T-helper 9 cell (primary cell): Measurements from ENCODE around the gene HRK.

ENCODE experiments used
- DNase-seq: peaks from one replicate; pipeline ENCODE4 v3.0.0-alpha.2; 2020

The HRK gene

DNA sequence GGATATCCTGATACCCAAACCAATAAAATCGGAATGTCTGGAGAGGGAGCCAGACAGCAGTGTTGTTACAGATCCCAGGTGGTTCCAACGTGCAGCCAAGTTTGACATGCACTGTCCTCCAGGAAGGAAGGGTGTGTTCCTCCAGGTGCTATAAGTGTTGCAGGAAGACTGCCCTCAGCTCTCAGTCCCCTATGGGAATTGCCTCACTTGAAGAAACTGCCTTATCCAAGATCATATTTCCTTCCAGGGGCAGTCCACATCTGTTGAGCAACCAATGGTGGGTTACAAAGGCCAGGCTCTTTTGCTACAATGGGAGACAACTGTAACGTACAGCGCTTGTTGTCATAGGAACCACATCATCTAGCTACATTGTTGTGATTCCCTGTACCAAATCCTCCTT lies 16.2 kb upstream of the HRK start:
- no peak for DNase-seq

DNA sequence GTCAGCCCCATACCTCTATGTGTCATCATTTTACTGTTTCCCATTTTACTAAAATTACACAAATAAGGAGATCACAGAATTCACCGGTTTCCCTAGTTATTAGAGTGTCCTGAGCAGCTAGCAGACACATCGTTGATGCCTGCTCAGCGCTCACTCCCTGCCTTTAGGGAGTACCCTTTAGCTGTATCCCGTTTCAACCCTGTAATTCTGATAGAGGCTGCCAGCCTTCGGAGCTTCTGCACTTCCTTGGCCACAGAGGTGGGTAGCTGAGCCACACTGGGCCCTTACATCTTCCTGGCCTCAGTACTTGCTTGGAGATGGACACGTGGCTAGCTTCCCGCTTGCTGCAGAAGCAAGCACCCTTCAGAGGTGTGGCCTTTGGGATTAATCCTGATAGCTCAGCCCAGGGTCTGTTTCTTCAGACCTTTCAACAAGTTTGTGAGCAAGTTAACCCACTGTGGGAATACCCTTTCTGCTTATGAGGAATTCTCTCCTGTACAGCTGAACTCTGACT lies 15.2 kb upstream of the HRK start:
- no peak for DNase-seq

DNA sequence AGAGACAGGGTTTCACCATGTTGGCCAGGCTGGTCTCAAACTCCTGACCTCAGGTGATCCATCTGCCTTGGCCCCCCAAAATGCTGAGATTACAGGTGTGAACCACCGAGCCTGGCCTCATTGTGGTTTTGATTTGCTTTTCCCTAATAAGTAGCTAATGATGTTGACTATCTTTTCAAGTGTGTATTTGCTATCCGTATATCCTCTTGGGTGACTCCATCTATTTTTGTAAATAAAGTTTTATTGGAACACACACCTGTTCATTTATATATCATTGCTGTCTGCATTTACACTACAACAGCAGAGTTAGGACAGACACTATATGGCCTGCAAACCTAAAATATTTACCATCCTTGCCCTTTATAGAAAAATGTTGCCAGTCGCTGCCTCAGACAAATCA lies 13.7 kb upstream of the HRK start:
- DNase-seq: no peak

- DNase-seq: no peak
Observed at GRCh38 chr12:116892349-116893140, 11.3 kb upstream of the HRK start.

DNA sequence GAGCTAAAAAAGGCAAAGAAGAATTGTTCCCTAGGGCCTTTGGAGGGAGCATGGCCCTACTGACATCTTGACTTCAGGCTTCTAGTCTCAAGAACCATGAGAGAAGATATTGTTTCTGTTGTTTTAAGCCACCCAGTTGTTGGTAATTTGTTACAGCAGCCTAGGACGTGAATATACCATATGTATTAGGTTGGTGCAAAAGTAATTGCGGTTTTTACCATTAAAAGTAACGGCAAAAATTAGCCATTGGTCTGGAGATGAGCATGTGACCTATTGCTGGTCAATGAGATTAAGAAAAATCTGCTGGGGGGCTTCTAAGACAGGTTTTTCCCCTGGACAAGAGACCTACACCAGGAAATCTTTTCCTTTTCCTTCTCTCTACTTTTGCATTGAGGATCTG lies 9.8 kb upstream of the HRK start:
- no peak for DNase-seq

GRCh38 chr12:116890330-116890729 lies 9.1 kb upstream of the HRK start:
- DNase-seq: no peak

- DNase-seq: no peak
Observed at GRCh38 chr12:116887897-116888296, 6.7 kb upstream of the HRK start.

DNA sequence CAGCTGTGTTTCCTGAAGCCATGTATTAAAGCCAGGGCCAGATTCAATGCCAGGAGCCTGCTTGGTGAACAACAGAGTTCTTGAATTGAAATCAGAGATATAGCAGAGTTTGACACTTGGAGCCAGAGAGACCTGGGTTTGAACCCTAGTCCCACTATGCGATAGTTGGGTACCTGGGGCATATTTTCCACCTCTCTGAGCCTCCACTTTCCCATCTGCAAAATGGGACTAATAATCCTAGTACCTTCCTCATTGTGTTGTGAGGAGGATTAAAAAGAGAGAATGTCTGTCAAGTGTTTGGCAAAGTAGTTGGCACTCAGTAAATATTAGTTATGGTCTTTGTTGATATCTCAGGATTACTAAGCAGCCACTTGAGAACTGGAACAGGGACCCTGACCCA lies 6.0 kb upstream of the HRK start:
- DNase-seq: no peak

GRCh38 chr12:116885491-116885890 lies 4.2 kb upstream of the HRK start:
- DNase-seq: no peak

DNA sequence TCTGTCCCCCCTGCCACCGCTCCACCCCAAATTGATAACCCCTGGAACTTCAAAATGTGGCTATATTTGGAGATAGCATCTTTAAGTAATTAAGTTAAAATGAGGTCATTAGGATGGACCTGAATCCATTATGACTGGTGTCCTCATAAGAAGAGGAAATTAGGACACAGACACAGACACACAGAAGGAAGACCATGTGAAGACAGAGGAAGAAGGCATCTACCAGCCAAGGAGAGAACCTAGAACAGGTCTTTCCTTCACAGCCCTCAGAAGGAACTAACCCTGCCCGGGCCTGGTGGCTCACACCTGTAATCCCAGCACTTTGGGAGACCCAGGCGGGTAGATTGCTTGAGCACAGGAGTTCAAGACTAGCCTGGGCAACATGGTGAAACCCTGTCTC lies 3.6 kb upstream of the HRK start:
- DNase-seq: no peak

DNA sequence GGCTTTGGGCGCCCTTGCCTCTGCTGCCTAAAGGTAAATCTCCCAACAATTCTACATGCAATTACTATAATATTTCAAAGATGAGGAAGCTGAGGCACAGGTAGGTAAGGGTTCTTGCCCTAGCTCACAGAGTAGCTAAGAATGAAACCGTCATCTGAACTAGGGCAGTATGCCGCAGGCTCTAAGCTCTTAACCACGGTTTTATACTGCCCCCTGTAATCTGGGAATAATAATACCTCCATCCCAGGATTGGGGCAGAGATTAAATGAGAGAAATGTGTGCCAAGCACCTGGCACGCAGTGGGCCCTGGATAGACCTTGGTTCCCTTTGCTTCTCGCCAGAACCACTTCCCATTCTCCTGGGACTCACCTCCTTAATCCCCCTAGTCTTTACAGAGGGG lies 1.5 kb upstream of the HRK start:
- no peak for DNase-seq

- DNase-seq: no peak
Observed at GRCh38 chr12:116881877-116882507, 751 bp upstream of the HRK start.

DNA sequence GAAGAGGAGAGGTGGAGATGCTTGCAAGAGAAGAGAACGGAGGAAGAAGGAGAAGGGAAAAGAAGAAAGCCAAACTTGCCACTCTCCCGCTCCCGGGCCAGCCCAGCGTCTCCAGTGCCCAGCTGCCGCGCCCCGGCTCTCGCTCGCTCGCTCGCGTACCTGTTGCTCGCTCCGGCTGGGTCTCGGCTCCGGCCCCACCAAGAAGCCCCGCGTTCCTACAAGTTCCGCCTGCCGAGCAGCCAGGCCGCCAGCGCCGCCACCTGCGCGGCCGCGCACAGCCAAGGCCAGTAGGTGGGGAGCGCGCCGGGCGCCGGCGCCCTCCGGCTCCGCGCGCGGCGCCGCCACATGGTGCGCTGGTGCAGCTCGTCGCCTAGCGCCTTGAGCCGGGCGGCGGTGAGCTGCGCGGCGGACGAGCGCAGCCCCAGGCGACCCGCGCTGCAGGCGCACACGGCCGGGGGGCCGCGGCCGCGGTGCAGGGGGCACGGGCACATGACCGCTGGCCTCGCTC lies 370 bp downstream of the HRK start:
- DNase-seq: no peak

GRCh38 chr12:116880213-116880816 lies 926 bp downstream of the HRK start:
- no peak for DNase-seq

DNA sequence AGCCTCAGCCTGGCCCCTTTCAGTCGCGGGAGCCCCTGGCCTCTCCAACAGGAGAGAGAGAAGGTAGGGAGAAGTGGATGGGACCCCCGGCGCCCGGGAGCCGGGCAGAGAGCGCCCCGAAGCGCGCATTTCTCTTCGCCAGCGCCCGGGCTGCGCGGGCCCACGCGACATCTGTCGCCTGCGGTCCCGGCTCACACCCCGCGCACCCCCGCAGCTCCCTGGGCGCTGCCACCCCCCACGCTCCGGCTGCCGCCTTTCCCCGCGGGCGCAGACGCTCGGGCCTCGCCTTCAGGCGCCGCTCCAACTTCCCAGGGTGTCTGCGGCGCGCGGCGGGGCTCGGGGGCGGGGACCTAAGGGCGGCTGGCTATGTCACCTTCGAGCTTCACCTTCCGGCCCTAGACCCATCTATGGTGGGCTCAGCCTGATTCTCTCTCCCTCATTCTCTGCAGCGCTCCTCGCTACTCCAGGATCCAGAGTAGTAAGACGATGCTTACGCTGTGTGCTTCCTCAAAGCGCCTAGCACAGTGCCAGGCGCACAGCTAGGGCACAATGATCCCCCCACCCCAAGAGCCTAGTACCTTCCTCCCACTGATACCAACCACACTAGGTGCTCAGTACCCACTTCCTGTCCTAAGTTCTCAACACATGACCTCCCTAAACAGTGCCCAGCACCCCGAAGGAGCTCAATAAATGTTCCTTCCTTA lies 1.6 kb downstream of the HRK start:
- DNase-seq: no peak

GRCh38 chr12:116878567-116879508 lies 2.4 kb downstream of the HRK start:
- no peak for DNase-seq

- DNase-seq: no peak
Observed at GRCh38 chr12:116876151-116876869, 4.9 kb downstream of the HRK start.

GRCh38 chr12:116874324-116874995 lies 6.8 kb downstream of the HRK start:
- DNase-seq: no peak

- DNase-seq: no peak
Observed at GRCh38 chr12:116870306-116870705, 10.9 kb downstream of the HRK start.

- DNase-seq: no peak
Observed at GRCh38 chr12:116867523-116867922, 13.7 kb downstream of the HRK start.
